Measurements from ENCODE around the gene C4orf33.

GRCh38 chr4:129144755-129145206 is 48.8 kb downstream of the C4orf33 start:
- TF ChIP-seq POLR2A (IDR thresholded peaks at IDR 0.05) = no peak
- TF ChIP-seq, protein P1, sequence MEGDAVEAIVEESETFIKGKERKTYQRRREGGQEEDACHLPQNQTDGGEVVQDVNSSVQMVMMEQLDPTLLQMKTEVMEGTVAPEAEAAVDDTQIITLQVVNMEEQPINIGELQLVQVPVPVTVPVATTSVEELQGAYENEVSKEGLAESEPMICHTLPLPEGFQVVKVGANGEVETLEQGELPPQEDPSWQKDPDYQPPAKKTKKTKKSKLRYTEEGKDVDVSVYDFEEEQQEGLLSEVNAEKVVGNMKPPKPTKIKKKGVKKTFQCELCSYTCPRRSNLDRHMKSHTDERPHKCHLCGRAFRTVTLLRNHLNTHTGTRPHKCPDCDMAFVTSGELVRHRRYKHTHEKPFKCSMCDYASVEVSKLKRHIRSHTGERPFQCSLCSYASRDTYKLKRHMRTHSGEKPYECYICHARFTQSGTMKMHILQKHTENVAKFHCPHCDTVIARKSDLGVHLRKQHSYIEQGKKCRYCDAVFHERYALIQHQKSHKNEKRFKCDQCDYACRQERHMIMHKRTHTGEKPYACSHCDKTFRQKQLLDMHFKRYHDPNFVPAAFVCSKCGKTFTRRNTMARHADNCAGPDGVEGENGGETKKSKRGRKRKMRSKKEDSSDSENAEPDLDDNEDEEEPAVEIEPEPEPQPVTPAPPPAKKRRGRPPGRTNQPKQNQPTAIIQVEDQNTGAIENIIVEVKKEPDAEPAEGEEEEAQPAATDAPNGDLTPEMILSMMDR (IDR thresholded peaks at IDR 0.05) = no peak

Data from right lobe of liver (tissue), 4 donors.